GM19035 (cell line): Measurements from ENCODE around the gene COL16A1.

Experiments used
- ATAC-seq: cut with Tn5 transposase; IDR thresholded peaks from one replicate; pipeline ENCODE4 v1.9.1; 2021; ENCODE audit not compliant: unreplicated experiment

The COL16A1 gene

DNA sequence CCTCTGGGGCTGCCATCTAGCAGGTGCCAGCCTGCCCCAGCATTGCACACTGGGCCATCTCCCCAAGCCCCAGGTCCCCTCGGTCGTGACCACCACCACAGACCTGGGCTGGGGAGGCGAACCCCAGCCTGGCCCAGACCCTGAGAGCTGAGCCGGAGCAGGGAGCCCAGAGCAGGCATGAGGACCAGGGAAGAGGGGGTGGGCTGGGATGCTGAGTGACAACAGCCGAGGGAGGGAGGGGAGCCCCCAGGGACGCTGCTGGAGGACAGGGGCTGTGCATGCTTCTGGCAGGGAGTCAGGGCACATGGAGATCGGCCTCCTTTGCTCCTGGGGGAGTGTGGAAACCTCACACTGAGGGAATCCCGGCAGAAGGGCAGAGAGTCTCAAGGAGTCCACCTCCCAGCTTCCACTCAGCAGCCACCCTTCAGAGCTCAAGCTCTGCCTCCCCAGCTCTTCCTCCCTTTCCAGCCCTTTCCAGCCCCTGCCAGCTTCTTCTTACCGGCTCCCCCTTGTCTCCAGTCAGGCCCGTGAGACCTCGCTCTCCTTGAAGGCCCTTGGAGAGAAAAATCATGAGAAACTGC lies 35.4 kb downstream of the COL16A1 start:
- ATAC-seq = no peak

DNA sequence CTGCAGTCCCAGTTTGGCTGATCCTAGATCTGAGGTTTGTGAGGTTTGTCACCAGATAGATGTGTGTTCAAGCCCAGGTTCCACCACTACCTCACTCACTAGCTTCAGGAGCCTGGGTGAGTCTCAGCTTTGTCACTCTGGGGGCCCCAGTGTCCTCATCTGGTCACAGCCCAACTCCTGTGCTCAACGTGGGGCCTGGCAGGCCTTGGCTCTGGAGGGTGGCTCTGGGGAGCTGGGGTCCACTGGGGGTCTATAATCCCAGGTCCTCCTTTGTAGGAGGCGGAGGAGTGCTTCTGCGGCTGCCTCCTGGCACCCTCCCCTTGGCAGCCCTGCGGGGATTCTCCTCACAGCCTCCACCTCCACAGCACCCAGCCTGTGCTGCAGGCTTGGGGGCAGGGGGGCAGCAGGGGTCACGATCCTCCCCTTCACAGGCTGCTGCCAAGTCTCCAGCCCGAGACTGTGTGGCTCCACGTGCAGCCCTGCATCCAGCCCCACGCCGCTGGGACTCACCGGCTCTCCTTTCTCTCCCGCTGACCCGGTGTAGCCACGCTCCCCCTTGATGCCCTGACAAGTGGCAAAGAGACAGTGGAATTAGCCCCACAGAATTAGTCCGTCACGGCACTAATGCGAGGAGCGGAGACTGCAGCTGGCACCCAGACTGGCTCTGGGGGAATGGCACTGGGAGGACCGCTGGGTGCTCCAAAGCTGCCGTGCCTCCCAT lies 36.6 kb downstream of the COL16A1 start:
- no peak for ATAC-seq

DNA sequence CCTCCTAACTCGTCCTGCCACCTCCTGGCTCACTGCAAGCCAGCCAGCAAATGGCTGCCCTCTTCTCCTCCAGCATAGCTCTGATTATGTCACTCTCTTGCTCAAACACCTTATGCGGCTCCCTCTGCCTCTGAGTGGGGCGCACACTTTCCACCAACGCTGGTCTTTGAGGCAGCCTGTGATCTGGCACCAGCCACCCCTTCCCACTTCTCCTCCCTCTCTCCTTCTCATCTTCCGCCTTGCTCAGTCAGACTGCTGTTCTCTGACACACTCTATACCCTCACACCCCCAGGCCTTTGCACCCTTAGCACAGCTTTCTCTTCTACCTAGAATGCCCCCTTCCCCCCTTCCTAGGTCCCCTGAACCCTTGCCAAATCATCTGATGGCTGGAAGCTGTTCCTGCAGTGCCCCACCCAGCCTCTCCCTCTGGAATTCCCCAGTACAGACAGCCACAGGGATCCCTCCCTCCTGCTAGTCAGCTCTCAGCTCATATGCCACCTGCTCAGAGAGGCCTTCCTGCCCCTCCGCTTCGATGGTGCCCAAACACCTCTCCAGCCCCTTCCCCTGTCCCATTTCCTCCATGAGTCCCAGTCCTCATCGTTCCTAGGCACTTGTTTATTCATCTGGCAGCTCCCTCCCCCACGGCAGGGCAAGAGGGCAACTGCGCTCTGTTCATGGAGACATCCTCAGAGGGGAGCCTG lies 37.4 kb downstream of the COL16A1 start:
- ATAC-seq = no peak

GRCh38 chr1:31665234-31665878 lies 38.5 kb downstream of the COL16A1 start:
- ATAC-seq = no peak

DNA sequence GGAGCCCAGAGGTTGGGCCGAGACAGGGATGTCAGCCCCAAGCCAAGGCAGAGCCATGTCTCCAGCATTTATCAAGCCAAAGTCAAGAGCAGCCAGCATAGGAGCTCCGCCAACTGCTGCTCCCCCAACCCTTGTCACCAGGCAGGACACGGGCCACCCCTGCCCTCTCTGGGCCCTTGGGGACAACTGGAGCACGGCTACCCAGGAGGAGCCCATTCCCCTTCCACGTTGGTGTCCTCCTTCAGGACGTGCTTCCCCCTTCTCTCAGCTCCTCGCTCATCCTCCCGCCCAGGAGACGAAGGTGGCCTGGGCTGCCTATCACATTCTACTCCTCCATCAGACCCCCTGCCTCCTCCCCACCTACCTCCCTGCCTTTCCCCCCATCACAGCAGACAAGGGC lies 39.3 kb downstream of the COL16A1 start:
- no peak for ATAC-seq

DNA sequence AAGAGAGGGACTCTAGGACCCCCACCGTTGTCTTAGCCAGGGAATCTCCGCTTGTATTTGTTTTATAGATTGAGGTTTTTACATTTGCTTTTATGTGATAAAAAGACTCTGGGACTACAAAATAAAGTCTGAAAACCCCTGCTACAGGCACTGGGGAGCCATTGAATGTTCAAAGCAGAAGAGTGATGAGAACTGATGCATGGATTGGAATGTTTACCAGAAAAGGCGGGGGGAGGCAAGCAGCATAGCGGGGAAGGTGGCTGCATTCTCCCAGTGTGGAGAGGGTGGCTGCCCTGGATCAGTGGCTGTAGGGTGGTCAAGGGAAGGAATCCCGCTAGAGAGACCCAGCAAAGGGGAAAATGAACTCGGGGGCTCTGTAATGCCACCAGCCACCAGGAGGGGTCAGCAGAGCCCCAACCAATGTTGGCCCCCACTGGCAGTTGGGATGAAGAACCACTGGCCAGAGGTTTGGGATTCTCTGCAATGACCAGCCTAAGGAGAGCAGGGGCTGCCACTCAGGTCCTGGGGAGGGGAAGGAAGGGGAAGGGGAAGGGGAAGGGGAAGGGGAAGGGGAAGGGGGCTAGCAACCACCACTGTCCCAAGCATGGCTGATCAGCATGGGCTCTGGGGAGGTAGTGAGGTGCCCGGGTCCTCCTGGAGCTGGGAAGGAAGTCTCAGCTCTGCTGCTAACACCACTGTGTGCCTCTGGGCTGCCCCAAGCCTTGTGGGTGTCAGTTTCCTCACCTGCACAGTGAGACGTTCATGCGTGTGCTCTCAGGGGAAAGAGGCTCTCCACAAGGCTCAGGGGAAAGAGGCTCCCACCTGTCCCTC lies 40.0 kb downstream of the COL16A1 start:
- ATAC-seq = no peak

GRCh38 chr1:31662463-31662862 lies 41.4 kb downstream of the COL16A1 start:
- ATAC-seq = no peak

- no peak for ATAC-seq
These were observed 42.0 kb downstream of the COL16A1 start for GRCh38 chr1:31661856-31662255.

DNA sequence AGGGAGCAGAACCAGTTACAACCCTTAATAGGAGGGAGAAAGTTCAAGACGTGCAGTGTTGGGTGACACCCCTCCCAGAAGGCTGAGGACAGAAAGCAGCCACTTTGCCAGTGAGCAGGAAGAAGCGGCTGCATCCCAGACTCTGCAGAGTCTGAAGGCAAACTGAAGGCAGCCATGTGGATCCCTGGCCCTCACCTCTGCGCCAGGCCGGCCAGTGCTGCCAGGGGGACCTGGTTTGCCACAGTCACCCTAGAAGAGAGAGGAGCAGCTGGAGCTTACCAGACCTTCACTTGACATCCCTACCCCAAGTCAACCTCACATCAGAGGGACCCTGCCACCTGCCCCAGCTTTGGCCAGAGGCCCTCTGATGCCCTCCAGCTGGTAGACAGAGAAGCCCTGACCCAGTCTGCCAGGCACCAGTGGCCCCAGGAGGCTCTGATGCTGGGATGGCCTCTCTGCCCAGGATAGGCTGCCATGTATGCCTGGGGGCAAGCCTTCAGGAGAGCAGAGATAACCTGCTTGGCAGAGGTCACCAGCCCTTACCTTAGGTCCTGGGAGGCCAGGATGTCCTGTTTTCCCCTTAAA lies 42.9 kb downstream of the COL16A1 start:
- no peak for ATAC-seq

- no peak for ATAC-seq
These were observed 43.9 kb downstream of the COL16A1 start for GRCh38 chr1:31659889-31660288.

- ATAC-seq = no peak
These were observed 45.1 kb downstream of the COL16A1 start for GRCh38 chr1:31658721-31659120.

GRCh38 chr1:31657972-31658510 lies 45.8 kb downstream of the COL16A1 start:
- ATAC-seq = no peak

- no peak for ATAC-seq
These were observed 46.6 kb downstream of the COL16A1 start for GRCh38 chr1:31657020-31657804.

GRCh38 chr1:31655756-31656155 lies 48.1 kb downstream of the COL16A1 start:
- ATAC-seq = no peak

DNA sequence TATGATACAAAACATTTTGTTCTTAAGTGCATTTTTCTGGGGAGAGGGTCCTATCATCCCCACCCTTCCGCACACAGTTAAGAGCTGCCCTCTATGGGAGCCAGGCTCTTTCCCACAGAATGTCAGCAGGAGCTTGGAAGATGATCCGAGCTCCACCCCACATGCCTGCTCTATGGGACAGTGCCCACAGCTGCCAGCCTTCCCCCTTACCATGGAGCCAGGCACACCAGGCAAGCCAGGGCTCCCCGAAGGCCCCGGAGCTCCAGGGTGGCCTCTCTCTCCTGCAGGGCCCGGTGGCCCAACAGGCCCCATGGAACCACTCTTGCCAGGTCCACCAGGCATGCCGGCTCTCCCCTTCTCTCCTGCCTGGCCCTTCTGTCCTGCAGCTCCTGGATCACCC lies 48.7 kb downstream of the COL16A1 start:
- ATAC-seq = no peak

GRCh38 chr1:31654474-31654776 lies 49.4 kb downstream of the COL16A1 start:
- no peak for ATAC-seq

GRCh38 chr1:31653717-31654473 lies 49.9 kb downstream of the COL16A1 start:
- ATAC-seq = no peak

GRCh38 chr1:31652891-31653499 lies 50.8 kb downstream of the COL16A1 start:
- ATAC-seq = no peak

GRCh38 chr1:31651766-31652165 lies 52.1 kb downstream of the COL16A1 start:
- ATAC-seq = no peak
